GM20431 (cell line): Measurements from ENCODE around the gene PAGE2B.
"Not testable (repeated sequence)": the region's sequence is repeated elsewhere in the genome, so short reads cannot be mapped to it uniquely, and the experiment has no call there.

Experiments used
- in situ Hi-C: fragments of 300-500 bp; cut with MseI, MboI; formaldehyde crosslinking; loops from one replicate; pipeline ENCODE4 v1.15.0; 2020; ENCODE audit warnings: low sequenced_read_pairs; ENCODE audit not compliant: unreplicated experiment

The PAGE2B gene

GRCh38 chrX:55107262-55107661, 32.4 kb downstream of the PAGE2B start:
- in situ Hi-C loops = no loop called here

GRCh38 chrX:55107911-55108310, 33.1 kb downstream of the PAGE2B start:
- in situ Hi-C loops = no loop called here

GRCh38 chrX:55109306-55109705, 34.5 kb downstream of the PAGE2B start:
- in situ Hi-C loops = no loop called here

DNA sequence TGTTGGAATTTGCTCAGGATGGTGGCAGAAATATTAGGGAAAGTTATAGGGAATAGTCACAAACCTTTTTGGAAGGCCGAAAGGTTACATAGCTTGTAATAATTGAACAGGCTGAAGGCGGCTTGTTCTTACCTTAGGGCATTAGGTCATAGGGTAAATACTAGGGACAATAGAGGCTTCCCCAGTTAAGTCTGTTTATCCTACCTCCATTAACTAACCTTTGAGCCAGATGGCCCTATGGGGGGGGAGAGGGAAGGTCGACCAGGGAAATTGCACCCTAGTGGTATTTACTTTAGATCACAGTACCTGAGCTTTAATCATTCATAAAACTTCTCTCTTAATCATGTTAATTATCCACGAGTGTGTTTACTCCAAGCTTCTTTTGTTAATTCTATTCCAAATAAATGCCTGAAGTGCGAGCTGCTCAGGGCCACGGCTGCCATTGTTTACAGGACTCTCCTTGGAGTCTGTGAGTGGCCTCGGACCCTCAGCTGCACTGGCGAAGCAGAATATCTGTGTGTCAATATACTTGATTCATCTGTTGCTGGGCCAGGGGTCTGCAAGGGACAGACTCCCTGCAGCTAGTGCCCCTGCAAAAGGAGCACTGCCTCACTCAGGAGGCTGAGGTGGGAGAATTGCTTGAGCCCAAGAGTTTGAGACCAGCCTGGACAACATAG, 36.9 kb downstream of the PAGE2B start:
- in situ Hi-C loops = no loop called here

DNA sequence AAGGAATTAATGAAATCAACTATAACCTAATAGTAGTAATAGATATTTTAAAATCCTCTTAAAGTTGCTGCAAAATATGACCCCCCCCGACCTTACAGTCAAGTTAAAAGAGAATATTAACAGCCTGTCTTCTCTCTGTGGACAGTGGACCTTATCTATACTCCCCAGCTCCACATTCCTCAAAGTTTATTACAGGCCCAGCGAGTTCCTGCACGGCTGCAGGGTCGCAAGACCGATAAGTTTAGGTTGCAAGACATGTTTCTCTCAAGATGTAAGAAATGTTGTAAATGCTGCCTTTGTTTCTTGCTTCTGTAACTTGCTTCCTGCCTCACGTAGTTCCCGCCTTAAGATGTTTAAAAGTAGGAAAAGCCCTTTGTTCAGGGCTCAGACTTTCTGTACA, 41.8 kb downstream of the PAGE2B start:
- in situ Hi-C loops = not testable (repeated sequence)

DNA sequence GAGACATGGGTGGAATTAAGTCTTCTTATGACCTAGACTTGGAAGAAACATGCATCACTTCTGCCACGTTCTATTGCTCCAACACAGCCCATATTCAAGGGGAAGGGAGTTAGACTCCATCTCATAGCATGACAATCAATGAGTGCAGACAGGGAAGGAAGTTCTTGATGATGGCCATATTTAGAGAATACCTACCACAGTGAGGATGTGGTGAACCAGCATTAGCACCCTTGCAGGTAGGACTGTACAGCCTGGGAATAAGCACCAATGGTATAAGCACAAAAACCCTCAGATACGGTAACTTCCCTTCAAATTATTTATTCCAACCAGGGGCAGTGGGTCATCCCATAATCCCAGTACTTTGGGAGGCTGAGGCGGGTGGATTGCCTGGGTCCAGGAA, 43.7 kb downstream of the PAGE2B start:
- in situ Hi-C loops = no loop called here

- in situ Hi-C loops = no loop called here
These were observed 44.4 kb downstream of the PAGE2B start for GRCh38 chrX:55119271-55119670.

- in situ Hi-C loops = no loop called here
These were observed 44.9 kb downstream of the PAGE2B start for GRCh38 chrX:55119712-55120111.

DNA sequence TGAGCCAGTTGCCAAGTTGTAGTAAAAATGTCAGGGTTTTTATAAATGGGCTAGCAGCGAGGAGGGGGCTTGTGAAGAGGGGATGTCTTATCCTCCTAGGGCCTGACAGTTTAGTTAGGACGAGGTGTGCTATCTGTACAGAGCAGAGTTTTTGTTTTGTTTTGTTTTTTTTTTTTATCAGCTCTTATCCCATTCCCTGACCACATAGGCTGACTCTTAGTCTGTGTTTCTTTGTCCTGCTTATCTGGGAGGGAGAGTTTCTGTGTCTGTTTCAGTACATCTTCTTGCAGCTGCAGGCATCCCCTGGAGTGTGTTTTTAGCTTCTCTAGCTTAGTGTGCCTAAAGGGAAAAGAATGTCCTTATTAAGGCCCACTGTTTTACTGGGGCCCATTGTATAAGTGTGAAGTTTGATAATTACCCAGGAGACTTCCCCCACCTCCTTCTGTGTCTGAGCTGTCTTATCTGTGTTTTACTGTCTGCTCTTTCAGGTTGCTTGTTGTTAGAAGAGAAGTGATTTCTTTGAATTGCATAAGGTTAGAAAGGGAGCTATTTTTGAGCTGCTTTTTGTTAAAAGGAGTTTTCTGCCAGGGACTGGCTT, 46.0 kb downstream of the PAGE2B start:
- in situ Hi-C loops = no loop called here

- in situ Hi-C loops = no loop called here
These were observed 49.1 kb downstream of the PAGE2B start for GRCh38 chrX:55123900-55124299.

DNA sequence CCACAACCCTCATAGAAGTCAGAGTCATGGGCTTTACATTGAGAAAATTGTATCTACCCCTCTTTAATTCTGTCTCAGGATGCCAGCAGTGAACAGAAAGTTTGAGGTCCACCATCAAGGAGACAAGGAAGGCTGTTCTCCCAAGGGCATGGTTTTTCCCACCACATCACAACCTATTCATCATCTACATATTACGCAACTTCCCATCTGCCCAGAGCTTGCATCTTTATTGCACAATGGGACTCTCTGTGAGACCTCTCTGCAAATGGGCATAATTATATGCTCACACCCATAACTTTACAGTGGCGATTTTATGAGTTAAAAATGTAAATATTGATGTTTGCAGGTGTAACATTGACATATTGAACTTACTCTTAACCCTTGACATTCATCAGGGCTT, 52.9 kb downstream of the PAGE2B start:
- in situ Hi-C loops = no loop called here
